HFFc6 (cell line): ENCODE results near the gene RGS6. TPM values are rescaled to one million over a fixed set of nuclear protein-coding genes. Genes with fewer than 3 reads are reported as not detected.

Experiments
- DNase-seq: peaks from one replicate; pipeline ENCODE4 v3.0.0-alpha.2; 2018
- H3K27ac Mint-ChIP-seq: 2 replicates; pipeline ENCODE4 v1.8.0; 2020; ENCODE audit warnings: mild to moderate bottlenecking, mixed read lengths
- H3K27me3 Mint-ChIP-seq: 2 replicates; pipeline ENCODE4 v1.8.0; 2021; ENCODE audit warnings: mild to moderate bottlenecking, moderate library complexity, mixed read lengths; ENCODE audit not compliant: insufficient read depth
- H3K36me3 Mint-ChIP-seq: 2 replicates; pipeline ENCODE4 v1.8.0; 2021; ENCODE audit warnings: low read depth, mixed read lengths
- H3K4me1 Mint-ChIP-seq: 2 replicates; pipeline ENCODE4 v1.8.0; 2020; ENCODE audit warnings: low read depth, mixed read lengths
- H3K4me3 Mint-ChIP-seq: 2 replicates; pipeline ENCODE4 v1.8.0; 2020; ENCODE audit warnings: mild to moderate bottlenecking, moderate library complexity, mixed read lengths
- H3K9me3 Mint-ChIP-seq: 2 replicates; pipeline ENCODE4 v1.8.0; 2020; ENCODE audit warnings: mild to moderate bottlenecking, mixed read lengths
- microRNA-seq: library from miRNA; unstranded; fragments of <30 nt; microRNA quantifications from one replicate; pipeline ENCODE4, GENCODE V29; 2019
- total RNA-seq, 6 experiments: library from RNA; stranded (reverse); fragmentation: NEBNext Ultra II Directional; extraction: Animal tissue kit (Norgen Biotek cat#: 25700); gene quantifications; 2 replicates in 1 of 6; 3 replicates in 5 of 6; pipeline ENCODE4 v1.2.3, GENCODE V29; 2021
- TF ChIP-seq, protein P1 (sequence below): fragments of 200-600 bp; sonication (generic); IDR thresholded peaks from 2 replicates; pipeline ENCODE4 v1.5.0; 2021; ENCODE audit warnings: antibody characterized with exemption, mild to moderate bottlenecking

RGS6 gene
- total RNA-seq, 6 experiments from 2014 or later: not detected

GRCh38 chr14:72613975-72614319, 681.7 kb downstream of the RGS6 start:
- Mint-ChIP-seq H3K9me3 (no peaks in the 10 kb centered on the region), H3K27me3 (no peaks in the 10 kb centered on the region), H3K36me3 (no peaks in the 10 kb centered on the region), H3K4me3 (no peak overlapping the region), H3K4me1 (peaks cover 84% of the 10 kb centered on the region), H3K27ac (peak overlapping the region; percentile 24; the same call in 1 of the 2 replicates)
- no peak for DNase-seq
- TF ChIP-seq, protein P1, sequence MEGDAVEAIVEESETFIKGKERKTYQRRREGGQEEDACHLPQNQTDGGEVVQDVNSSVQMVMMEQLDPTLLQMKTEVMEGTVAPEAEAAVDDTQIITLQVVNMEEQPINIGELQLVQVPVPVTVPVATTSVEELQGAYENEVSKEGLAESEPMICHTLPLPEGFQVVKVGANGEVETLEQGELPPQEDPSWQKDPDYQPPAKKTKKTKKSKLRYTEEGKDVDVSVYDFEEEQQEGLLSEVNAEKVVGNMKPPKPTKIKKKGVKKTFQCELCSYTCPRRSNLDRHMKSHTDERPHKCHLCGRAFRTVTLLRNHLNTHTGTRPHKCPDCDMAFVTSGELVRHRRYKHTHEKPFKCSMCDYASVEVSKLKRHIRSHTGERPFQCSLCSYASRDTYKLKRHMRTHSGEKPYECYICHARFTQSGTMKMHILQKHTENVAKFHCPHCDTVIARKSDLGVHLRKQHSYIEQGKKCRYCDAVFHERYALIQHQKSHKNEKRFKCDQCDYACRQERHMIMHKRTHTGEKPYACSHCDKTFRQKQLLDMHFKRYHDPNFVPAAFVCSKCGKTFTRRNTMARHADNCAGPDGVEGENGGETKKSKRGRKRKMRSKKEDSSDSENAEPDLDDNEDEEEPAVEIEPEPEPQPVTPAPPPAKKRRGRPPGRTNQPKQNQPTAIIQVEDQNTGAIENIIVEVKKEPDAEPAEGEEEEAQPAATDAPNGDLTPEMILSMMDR: no peak

DNA sequence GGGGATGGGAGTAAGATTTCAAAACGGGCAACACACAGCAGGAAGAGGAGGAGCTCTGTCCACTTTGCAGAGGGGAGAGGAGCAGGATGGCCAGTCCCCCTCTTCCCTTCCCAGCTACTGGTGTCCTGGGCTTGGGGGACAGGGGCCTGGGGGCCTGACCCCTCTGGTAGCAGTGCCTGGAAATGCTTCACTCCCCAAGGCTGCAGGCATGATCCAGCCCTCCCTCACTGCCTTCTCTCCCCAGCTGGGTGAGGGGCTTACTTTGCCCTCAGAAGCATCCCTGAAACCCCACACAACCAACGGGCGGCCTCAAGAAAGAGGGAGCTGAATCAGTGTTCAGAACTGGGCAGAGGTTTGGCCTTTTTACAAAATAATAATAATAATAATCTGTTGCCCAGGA, 682.1 kb downstream of the RGS6 start:
- Mint-ChIP-seq H3K27ac (peak overlapping the region; percentile 24; the same call in 1 of the 2 replicates), H3K9me3 (no peaks in the 10 kb centered on the region), H3K27me3 (no peaks in the 10 kb centered on the region), H3K4me1 (peaks cover 84% of the 10 kb centered on the region), H3K36me3 (no peaks in the 10 kb centered on the region), H3K4me3 (no peak overlapping the region)
- TF ChIP-seq, protein P1: no peak
- DNase-seq: no peak

- DNase-seq: no peak
- H3K36me3 Mint-ChIP-seq: no peaks in the 10 kb centered on the region
- no peaks in the 10 kb centered on the region for H3K9me3 Mint-ChIP-seq
- peak overlapping the region; percentile 64 for H3K27ac Mint-ChIP-seq
- H3K4me3 Mint-ChIP-seq: no peak overlapping the region
- H3K27me3 Mint-ChIP-seq: no peaks in the 10 kb centered on the region
- peaks cover 82% of the 10 kb centered on the region for H3K4me1 Mint-ChIP-seq
- TF ChIP-seq, protein P1: no peak
These were observed 682.7 kb downstream of the RGS6 start for GRCh38 chr14:72614891-72615415.

GRCh38 chr14:72615451-72616121, 683.4 kb downstream of the RGS6 start:
- no peaks in the 10 kb centered on the region for H3K36me3 Mint-ChIP-seq
- no peaks in the 10 kb centered on the region for H3K27me3 Mint-ChIP-seq
- DNase-seq: peak; percentile 41
- peaks cover 80% of the 10 kb centered on the region for H3K4me1 Mint-ChIP-seq
- H3K4me3 Mint-ChIP-seq: no peak overlapping the region
- TF ChIP-seq, protein P1: no peak
- H3K27ac Mint-ChIP-seq: peak overlapping the region; percentile 64
- no peaks in the 10 kb centered on the region for H3K9me3 Mint-ChIP-seq

Small RNAs within 50 kb of the gene (microRNA-seq; reads per million reads assigned to microRNA genes)
- not detected for gene MIR7843
